HG03575 (cell line): ENCODE results near the gene LHPP.

ENCODE experiments used
- ATAC-seq: cut with Tn5 transposase; IDR thresholded peaks from one replicate; pipeline ENCODE4 v1.9.1; 2021; ENCODE audit not compliant: unreplicated experiment, insufficient number of reproducible peaks, low FRiP score; ENCODE audit errors: extremely low read depth

LHPP gene

DNA sequence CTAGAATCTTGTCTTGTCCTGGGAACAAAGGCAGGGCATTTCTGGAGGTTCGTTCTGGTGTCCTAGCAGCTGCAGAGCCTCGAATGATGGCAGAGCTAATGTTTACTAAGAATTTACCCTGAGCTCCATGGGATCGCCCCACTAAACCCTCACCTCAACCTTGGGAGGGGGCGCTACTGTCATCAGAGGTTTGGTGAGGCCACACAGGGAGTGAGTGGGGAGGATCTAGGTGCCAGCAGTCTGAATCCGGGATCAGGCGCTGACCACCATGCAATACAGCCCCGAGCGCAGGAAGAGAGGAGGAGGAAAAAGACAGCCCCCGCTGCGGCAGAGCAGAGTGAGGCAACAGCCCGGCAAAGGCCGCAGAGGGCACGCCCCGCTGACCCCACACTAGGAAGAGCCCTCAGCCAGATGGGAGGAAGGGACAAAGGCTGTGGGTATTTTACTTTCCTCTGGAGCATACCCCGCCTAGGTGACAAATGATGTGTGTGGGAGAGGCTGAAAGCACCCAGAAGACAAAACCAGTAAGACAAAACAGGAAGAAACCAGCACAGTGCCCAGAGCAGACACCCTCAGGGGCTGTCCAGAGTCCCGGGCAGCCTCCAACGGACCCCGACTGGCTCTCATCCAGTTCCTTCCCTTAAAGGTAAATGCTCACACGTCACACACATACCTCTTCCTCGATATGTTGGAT, 179.1 kb downstream of the LHPP start:
- ATAC-seq, result no peak

DNA sequence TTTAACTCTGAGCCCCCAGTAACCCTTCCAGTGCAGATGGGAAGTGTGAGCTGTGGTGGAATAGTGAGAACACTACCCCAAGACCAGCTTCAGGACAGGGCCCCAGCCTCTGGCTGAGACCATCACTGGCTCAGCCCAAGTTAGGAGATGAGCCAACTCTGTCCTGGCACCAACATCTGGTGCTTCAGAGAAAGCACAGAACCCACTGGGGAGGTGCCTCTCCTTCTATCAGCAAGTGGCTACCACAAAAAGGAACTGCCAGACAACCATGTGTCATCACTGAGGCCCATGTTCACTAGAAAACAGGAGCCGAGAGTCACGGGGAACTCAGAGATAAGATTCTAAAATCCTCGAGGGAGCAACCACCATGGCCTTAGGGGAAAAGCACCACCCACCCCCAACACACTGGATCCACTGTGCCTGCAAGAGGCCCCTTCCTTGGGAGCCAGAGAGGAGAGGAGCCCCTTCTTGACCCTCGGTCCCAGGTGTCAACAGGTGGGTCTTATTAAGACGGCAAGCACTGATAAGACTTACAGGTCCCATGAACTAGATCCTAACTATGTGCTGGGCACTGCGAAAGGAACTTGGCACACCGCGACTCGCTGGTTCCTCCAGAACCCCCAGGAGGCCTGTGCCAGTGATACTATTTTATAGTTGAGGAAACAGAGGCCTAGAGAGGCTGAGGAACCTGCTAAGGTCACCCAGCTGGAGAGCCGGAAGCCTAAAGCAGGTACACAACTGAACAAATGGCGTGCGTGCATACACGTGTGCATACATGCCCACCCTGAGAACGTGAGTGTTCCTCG, 179.9 kb downstream of the LHPP start:
- ATAC-seq, result no peak

DNA sequence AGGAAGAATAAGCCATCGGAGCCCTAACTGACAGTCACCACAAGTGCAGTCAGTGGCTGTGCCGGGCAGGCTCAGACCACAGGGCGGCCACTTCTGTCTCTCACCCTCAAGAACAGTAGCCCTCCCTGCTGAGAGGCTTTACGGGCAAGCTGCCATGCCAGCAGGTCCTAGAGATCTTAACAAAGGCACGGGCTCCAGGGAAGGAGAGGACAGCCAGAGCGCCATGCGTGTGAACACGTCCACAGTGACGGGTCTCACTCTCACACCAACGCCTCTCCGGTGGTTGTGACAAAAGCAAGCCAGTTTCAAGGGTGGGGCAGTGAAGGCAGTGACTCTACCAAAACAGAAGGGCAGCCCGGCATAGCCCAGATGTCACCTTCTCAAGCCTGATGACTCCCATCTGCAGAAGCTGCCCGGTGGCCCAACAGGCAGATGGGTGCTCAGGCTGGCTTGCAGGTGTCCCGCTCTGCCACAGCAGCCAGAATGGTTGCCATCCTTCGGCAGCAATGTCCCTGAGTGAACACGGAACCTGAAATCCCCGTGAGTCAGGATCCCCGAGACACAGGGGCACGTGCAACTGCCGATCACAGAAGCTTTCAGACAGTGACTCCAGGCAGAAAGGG, 180.6 kb downstream of the LHPP start:
- ATAC-seq, result no peak

DNA sequence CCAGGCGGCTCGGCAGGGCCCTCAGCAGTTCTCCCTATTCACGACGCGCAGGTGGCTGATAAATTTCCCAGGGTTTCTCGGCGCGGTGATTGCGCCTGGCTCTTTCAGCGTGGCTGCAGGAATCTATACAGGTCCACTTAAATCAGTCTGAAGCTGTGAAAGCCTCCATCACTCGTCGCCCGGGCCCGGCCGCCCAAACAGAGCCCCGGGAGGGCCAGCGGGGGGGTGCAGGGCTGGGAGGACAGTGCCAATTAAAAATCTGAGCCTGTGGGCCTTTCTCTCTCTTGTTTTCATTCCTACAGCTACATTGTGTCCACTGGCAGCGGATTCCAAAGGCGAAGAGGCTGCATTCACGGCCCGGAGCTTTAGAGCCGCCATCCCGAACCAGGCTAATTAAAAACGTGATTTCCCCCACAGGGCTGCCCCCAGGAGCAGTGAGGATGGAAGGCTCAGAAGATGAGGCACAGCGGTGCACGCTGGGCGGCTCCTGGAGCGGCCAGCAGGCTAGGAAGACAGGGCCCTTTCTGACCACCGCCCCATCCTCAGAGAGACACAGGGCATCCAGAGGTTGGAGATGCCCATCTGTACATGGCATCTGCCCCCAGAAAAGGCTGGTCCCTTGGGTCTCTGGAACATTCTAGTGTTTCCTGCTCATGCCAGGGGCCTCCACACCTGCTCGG, 181.8 kb downstream of the LHPP start:
- no peak for ATAC-seq

DNA sequence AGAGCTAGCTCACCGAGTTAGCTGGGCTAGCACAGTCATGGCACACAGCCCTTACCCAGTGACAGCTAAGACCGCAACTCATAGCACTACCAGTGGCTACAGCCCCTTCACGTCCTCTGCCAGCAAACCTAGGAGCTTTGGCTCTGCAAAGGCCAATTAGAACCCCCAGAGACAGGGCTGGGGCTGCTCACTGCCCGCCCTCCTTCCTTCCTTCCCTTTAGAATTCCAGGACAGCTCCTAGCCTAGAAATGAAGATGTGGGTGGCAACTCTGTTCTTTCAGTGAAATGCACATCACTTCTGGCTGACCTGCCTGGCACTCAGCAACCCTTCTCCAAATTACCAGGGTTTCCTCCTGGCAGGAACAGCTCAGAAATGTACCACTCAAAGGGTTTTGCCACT, 182.6 kb downstream of the LHPP start:
- no peak for ATAC-seq

DNA sequence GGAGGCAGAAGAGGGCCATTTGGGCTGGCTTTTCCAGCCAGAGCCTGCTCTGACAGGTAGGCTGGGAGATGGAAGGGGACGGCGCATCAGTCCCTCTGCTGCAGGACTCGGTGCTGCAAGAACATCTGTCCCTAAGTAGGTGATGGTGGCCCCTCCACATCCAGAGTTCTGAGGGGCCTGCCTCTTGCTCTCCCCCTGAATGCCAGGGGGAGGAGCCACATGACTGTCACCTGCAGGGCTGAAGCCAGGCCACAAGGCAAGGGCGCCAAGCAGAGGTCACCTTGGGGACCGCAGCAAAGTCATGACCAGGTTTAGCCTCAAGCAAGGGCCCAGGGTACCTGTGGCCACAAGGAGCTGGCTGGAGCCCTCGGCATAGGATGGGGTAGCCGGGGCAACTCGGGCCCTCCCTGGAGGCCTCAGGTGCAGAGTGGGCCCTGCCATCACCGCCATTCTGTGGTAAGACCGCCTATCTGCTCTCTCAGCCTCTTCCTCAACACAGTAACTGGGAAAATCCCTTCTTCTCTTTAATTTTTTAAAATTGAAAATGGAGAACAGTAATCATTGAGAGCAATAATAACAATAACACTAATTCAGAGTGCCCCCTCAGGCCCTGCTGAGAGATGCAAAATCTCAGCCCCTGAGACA, 183.3 kb downstream of the LHPP start:
- no peak for ATAC-seq

DNA sequence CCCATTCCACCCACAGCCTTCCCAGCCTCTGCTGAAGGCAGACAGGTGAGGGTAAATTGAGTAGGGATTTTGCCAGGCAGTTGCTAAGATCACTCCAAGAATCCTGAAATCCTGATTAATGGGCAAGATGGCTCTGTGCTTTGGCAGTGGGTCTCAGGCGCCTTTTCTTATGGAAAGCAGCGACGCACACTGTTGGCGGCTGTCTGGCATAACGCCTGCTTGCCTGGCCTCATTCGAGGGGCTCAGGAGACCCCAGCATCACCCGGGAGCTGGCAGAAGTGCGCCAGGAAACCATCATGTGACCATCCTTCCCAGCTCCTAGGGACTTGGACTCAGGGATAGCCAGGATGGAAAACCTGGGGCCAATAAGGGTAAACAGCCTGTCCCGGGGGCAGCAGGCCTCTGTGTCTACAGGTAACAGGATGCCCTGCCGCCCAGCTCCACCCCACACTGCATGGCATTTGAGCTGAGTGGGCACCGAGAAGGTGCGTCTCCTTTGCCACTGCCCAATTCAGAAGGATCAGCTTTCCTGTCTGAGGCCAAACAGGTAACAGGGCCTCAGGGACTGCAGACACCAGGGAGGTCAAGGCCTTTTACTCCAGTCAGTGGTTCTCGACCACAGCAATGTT, 184.0 kb downstream of the LHPP start:
- no peak for ATAC-seq

DNA sequence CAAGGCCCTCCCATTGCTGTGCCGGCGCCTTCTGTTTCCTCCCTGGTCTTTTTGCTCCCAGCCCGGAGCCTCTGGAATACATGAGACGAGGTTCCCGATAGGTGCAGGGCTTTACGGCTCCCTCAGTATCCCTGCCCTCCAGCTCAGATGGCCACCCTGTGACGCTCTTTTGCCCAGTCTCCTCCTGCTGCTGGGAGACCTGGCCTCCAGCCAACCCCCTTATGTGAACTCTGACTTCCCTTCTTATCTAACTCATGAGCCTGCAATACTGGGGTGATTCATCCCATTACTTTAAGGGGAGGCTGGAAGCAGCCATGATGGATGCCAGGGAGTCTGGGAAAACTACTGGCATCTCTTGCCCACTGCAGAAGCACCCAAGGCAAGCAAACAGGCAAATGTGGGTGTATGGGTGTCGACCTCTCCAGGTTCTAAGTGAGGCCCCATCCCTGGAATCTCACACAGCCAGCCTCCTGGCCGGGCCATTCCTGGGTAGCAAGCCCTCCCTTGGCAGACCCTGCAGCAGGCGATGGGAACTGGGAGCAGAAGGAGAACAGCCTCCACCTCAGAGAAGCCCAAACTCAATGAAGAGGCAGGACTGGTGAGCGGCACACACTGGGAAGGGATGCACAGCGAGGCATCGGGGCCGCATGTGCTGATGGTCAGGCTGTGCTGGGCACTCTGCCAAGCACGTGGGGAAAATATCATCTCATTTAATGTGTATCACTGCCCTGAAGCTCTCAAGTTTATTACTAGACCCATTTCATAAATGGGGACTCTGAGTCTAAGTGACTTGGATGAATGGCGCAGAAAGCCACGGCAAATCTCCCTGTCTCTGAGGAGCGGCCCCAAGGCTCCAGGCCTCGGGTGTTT, 185.1 kb downstream of the LHPP start:
- no peak for ATAC-seq

DNA sequence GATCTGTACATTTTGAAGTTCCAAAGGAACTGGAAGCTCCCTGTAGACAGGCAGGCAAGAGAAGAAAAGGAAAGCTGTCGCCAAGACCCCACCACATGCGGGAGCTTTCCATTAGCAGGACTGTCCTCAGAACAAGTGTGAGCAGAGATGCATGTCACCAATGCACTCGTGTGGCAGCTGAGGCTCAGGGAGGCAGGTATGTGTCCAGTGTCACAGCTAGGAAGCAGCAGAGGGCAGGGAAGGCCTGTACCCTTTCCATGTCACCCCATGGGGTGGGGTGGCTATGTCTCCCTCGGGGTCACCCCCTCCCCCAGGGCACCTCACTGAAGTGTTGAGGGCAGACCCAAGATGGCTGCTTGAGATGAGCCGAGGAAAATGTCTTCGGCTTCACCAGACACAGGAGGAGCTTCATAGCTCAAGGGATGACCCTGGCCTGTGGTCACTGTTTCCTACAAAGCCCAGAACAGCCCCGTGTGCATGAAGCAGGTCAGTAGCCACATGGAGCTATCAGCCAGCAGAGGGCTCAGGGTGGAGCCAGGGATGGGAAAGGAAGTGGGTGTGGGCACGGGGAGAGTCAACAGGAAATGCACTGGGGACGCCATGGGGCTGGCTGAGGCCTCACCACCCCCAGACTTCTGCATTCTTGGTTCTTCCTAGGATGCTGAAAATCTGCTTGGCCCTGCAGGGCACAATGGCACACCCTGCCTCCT, 186.0 kb downstream of the LHPP start:
- no peak for ATAC-seq

DNA sequence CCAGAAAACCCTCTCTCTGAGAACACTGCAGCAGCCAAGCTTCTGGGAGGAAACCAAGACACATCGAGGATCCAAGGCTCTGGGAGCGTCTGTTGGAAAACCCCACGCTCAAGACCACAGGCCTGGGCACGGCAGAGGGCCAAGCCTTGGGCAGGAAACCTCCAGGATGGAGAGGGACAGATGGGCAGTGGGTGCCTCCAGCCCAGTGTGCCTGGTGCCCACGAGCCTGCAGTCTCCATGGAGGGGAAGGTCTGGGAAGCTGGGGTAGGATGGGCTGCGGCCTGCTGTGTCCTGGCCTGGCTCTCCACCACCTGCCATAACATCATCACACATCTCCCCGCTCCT, 186.5 kb downstream of the LHPP start:
- ATAC-seq, result no peak

DNA sequence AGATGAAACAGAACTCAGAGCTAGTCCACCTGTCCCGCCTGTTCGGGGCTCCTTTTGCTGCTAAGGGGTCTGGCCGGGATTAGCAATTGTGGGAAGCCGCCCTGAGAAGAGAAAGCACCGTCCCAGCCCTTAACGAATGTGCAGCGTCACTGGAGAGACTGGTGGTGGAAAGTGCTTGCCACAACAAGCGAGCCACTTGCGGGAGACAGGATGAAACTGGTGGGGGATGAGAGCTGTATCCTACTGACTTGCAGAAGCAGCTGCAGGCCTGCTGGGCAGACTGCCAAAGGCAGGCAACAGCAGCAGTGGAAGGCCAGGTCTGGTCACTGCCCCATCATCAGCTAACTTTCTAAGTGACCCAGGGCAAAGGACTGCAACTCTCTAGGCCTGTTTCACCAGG, 187.1 kb downstream of the LHPP start:
- ATAC-seq, result no peak

DNA sequence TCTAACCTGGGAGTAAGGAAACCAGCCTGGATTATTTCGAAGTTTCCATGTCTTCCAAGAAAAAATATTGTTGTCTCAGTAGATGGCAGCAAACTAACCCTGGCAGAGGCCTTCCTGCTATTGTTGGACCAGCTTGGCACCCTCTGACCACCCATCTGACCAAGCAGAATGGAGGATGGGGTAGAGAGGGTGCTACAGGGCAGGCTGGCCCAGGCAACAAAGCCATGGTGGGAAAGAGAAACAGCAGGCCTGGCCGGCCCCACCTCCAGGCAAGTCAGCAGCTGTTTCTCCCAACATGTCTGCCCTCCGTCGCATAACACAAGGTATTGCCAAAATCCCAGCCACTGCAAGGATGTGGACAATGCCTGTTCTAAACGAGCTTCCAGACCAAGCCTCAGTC, 187.6 kb downstream of the LHPP start:
- ATAC-seq, result no peak

DNA sequence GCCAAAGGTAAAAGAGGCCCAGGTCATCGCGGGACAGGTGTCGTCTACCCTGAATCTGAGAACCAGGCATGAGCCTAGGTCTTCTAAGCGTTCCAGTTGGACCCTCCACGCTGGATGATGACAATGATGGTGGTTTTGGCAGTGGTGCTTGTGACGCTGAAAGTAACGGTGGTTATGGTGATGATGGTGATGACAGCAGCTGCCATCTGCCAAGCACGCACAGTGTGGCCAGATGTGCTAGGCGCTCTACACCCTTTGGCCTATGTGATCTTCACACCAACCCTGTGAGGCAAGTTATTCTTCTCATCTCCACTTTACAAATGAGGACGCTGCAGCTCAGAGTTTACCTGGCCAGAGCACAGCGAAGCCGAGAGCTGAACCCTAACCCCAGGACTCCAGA, 188.6 kb downstream of the LHPP start:
- no peak for ATAC-seq

DNA sequence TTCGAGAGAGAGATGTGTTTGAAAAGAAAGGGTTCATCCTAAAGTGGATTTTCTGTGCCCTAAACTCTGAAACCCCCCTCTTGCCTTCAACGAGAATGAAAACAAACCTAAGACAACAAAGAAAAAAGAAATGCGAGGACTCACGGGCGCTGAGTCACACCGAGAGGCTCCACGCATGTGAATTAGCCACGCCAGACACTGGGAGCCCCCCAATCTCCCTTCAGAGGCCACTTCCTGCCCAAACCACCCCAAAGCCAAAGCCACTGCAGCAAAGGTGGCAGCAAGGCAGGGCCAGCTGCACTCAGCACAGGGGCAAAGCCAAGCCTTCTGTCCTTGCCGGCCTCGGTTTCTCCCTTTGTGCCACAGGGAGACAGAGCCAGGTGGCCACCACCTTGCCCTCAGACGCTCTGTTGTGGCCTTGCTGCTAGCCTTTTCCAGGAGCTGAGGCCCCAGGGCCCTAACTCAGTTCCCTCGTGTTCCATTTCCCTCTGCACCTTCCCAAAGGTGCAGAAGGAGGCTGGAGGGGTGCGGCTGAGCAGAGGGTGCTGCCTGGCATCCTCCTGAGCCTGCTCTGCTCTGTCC, 189.3 kb downstream of the LHPP start:
- no peak for ATAC-seq

DNA sequence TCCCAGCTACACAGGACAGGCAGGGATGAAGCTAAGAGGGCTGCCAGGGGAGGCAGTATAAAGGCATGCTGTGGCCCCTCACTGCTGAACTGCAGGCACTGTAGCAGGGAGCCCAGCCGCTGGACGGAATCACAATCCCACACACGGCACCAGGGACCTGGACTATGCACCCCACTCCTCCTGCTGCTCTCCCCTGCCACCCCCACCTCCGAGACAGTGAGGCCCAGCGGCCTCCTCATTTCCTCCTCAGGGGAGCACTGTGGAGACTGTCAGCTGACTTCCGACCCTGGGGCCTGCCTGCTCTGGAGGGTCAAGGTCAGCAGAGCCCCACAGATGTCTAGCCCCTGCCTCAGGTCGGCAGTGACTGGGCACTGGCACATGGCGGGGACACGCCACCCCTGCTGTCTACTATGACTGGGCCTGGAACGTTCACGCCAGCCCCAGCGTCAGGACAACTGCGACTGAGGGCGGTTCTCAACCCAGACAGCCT, 189.8 kb downstream of the LHPP start:
- ATAC-seq, result no peak

DNA sequence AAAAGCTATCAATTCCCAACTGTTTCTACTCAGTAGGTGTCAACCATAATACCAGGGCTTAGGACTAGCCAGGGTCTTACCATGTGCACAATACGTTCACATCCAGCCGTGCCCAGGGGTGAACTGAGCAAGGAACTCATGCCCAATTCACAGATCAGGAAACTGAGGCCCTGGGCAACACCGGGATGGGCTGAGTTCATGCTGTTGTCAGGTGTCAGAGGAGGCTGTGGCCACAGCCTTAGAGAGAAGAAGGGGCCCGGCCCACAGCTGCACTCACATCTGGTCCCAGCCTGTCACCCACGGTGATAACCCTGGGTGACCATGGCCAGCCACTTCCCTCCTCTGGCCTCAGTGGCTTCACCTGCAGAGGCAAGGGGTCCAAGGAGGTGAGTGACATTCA, 190.6 kb downstream of the LHPP start:
- ATAC-seq, result no peak

DNA sequence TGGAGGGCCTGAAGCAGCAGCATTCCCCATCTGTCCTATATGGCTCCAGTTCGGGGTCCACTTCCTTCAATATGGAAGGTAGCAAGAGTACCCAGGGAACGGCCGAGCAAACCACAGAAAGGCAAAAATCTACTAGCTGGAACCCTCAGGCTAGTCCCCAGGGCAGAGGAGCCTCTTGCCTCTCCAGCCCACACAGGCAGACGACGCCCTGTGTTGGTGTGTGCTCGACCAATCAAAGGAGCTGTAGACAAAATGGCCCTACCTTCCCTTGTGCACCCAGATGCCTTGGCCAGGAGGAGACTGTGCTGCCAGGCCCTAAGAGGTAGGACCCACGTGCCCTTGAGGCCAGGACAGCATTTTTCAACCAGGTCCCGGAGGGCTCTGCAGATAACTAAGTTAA, 191.1 kb downstream of the LHPP start:
- no peak for ATAC-seq
